ENCODE data around the gene GRM7. TPM values are rescaled to one million over a fixed set of nuclear protein-coding genes. Genes with fewer than 3 reads are reported as not detected.

The GRM7 gene
- total and polyA plus RNA-seq, 2 experiments from 2014 or later: 0.40 TPM; not detected in 1

DNA sequence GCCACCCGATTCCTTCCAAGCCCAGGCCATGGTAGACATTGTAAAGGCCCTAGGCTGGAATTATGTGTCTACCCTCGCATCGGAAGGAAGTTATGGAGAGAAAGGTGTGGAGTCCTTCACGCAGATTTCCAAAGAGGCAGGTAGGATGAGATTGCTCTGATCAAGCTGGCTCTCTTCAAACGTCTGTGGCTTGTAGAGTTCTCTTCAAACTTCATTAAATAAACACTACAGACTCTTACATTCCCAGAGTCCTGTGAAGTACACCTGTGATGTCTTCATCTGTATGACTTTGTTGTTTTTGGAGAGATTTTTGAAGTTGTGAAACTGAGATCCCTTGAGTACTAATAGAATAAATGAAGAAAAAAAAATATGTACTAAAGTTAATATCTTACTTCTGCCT lies 285.6 kb downstream of the GRM7 start:
- H3K4me3 Mint-ChIP-seq: no peak overlapping the region
- Histone ChIP-seq H3K36me3 (ENCODE audit: insufficient read depth) (no peaks in the 10 kb centered on the region), H3K27ac (ENCODE audit: low read depth) (no peak overlapping the region), H3F3A (replicated peaks; ENCODE audit: low read depth) (no peaks in the 10 kb centered on the region), H3K4me3 (no peak overlapping the region), H3K4me2 (no peak overlapping the region), H3K27me3 (ENCODE audit: insufficient read depth) (no peaks in the 10 kb centered on the region), H4K20me1 (replicated peaks; ENCODE audit: insufficient read depth) (no peaks in the 10 kb centered on the region), H3K9me2 (ENCODE audit: insufficient read depth) (0 out of 2 replicates have a peak, but pooled peaks cover 4% of the 10 kb centered on the region), H3K4me1 (ENCODE audit: insufficient read depth) (no peaks in the 10 kb centered on the region), H2AFZ (no peak overlapping the region), H3K79me2 (replicated peaks; ENCODE audit: insufficient read depth) (no peaks in the 10 kb centered on the region)
- no peaks in the 10 kb centered on the region for H3K27me3 Mint-ChIP-seq (ENCODE audit: insufficient read depth, low read depth, poor library complexity)
- H3K27ac Mint-ChIP-seq: no peak overlapping the region
- no peaks in the 10 kb centered on the region; the same call in 2 of the 3 replicates for H3K36me3 Mint-ChIP-seq (ENCODE audit: low read depth)
- ATAC-seq (no peak), DNase-seq (ENCODE audit: low spot score) (no peak)
- no peaks in the 10 kb centered on the region for H3K4me1 Mint-ChIP-seq
- peaks cover 69% of the 10 kb centered on the region for H3K9me3 Mint-ChIP-seq
- no peak for TF ChIP-seq STAT1 (IDR thresholded peaks at IDR 0.05; ENCODE audit: unreplicated experiment)
- TF ChIP-seq, protein P1, sequence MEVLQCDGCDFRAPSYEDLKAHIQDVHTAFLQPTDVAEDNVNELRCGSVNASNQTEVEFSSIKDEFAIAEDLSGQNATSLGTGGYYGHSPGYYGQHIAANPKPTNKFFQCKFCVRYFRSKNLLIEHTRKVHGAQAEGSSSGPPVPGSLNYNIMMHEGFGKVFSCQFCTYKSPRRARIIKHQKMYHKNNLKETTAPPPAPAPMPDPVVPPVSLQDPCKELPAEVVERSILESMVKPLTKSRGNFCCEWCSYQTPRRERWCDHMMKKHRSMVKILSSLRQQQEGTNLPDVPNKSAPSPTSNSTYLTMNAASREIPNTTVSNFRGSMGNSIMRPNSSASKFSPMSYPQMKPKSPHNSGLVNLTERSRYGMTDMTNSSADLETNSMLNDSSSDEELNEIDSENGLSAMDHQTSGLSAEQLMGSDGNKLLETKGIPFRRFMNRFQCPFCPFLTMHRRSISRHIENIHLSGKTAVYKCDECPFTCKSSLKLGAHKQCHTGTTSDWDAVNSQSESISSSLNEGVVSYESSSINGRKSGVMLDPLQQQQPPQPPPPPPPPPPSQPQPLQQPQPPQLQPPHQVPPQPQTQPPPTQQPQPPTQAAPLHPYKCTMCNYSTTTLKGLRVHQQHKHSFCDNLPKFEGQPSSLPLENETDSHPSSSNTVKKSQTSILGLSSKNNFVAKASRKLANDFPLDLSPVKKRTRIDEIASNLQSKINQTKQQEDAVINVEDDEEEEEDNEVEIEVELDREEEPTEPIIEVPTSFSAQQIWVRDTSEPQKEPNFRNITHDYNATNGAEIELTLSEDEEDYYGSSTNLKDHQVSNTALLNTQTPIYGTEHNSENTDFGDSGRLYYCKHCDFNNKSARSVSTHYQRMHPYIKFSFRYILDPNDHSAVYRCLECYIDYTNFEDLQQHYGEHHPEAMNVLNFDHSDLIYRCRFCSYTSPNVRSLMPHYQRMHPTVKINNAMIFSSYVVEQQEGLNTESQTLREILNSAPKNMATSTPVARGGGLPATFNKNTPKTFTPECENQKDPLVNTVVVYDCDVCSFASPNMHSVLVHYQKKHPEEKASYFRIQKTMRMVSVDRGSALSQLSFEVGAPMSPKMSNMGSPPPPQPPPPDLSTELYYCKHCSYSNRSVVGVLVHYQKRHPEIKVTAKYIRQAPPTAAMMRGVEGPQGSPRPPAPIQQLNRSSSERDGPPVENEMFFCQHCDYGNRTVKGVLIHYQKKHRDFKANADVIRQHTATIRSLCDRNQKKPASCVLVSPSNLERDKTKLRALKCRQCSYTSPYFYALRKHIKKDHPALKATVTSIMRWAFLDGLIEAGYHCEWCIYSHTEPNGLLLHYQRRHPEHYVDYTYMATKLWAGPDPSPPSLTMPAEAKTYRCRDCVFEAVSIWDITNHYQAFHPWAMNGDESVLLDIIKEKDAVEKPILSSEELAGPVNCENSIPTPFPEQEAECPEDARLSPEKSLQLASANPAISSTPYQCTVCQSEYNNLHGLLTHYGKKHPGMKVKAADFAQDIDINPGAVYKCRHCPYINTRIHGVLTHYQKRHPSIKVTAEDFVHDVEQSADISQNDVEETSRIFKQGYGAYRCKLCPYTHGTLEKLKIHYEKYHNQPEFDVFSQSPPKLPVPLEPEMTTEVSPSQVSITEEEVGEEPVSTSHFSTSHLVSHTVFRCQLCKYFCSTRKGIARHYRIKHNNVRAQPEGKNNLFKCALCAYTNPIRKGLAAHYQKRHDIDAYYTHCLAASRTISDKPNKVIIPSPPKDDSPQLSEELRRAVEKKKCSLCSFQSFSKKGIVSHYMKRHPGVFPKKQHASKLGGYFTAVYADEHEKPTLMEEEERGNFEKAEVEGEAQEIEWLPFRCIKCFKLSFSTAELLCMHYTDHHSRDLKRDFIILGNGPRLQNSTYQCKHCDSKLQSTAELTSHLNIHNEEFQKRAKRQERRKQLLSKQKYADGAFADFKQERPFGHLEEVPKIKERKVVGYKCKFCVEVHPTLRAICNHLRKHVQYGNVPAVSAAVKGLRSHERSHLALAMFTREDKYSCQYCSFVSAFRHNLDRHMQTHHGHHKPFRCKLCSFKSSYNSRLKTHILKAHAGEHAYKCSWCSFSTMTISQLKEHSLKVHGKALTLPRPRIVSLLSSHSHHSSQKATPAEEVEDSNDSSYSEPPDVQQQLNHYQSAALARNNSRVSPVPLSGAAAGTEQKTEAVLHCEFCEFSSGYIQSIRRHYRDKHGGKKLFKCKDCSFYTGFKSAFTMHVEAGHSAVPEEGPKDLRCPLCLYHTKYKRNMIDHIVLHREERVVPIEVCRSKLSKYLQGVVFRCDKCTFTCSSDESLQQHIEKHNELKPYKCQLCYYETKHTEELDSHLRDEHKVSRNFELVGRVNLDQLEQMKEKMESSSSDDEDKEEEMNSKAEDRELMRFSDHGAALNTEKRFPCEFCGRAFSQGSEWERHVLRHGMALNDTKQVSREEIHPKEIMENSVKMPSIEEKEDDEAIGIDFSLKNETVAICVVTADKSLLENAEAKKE (CRISPR knock-in tag; IDR thresholded peaks at IDR 0.05): no peak
- TF ChIP-seq POLR2AphosphoS5 (IDR thresholded peaks at IDR 0.05; ENCODE audit: low read depth): no peak
- TF ChIP-seq ZNF114 (CRISPR knock-in tag; IDR thresholded peaks at IDR 0.05): no peak
- no peak for TF ChIP-seq CREB1 (CRISPR knock-in tag; IDR thresholded peaks at IDR 0.05; ENCODE audit: low read depth)
- TF ChIP-seq NANOG (IDR thresholded peaks at IDR 0.05; ENCODE audit: borderline replicate concordance): no peak
- TF ChIP-seq, protein P2, sequence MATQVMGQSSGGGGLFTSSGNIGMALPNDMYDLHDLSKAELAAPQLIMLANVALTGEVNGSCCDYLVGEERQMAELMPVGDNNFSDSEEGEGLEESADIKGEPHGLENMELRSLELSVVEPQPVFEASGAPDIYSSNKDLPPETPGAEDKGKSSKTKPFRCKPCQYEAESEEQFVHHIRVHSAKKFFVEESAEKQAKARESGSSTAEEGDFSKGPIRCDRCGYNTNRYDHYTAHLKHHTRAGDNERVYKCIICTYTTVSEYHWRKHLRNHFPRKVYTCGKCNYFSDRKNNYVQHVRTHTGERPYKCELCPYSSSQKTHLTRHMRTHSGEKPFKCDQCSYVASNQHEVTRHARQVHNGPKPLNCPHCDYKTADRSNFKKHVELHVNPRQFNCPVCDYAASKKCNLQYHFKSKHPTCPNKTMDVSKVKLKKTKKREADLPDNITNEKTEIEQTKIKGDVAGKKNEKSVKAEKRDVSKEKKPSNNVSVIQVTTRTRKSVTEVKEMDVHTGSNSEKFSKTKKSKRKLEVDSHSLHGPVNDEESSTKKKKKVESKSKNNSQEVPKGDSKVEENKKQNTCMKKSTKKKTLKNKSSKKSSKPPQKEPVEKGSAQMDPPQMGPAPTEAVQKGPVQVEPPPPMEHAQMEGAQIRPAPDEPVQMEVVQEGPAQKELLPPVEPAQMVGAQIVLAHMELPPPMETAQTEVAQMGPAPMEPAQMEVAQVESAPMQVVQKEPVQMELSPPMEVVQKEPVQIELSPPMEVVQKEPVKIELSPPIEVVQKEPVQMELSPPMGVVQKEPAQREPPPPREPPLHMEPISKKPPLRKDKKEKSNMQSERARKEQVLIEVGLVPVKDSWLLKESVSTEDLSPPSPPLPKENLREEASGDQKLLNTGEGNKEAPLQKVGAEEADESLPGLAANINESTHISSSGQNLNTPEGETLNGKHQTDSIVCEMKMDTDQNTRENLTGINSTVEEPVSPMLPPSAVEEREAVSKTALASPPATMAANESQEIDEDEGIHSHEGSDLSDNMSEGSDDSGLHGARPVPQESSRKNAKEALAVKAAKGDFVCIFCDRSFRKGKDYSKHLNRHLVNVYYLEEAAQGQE (IDR thresholded peaks at IDR 0.05; ENCODE audit: unreplicated experiment): no peak
